ENCODE measurements around the gene IGSF8. TPM values are rescaled to one million over a fixed set of nuclear protein-coding genes. Genes with fewer than 3 reads are reported as not detected.

IGSF8 gene
- total and polyA plus RNA-seq, 2 of the 8 experiments (the other 6 are each of a cell fraction or from before 2014, with no cell fraction given) = 69.6 to 132 TPM

GRCh38 chr1:160096274-160097116, 1.9 kb downstream of the IGSF8 start (continued):
- TF ChIP-seq RFX5 (IDR thresholded peaks at IDR 0.05; ENCODE audit: borderline replicate concordance, low read depth, low read length) = no peak

All from H1 (cell line).